HL-60 (cell line): ENCODE data around the gene DYNC2LI1.

Experiments
- DNase-seq, 2 experiments: peaks; one replicate each; pipeline ENCODE4 v3.0.0-alpha.2; 2010 to 2020; ENCODE audit warnings: low read depth in 1 of 2, low spot score in 1 of 2
- H3K27ac ChIP-seq: fragments of 250-450 bp; sonication (Bioruptor Pico); replicated peaks from 2 replicates; pipeline ENCODE4 v1.5.1; 2020; ENCODE audit warnings: mild to moderate bottlenecking, moderate library complexity
- H3K27me3 ChIP-seq: fragments of 250-450 bp; sonication (Bioruptor Pico); 2 replicates; pipeline ENCODE4 v1.5.1; 2021; ENCODE audit warnings: mild to moderate bottlenecking, moderate library complexity; ENCODE audit not compliant: insufficient read depth, poor library complexity, severe bottlenecking
- H3K4me3 ChIP-seq: replicated peaks from 2 replicates; pipeline ENCODE4 v1.5.1; 2011; ENCODE audit warnings: mild to moderate bottlenecking, control low read depth, low read length; ENCODE audit not compliant: insufficient read depth
- GABPA ChIP-seq: IDR thresholded peaks from 2 replicates; pipeline ENCODE4 v1.6.1; 2012; ENCODE audit warnings: low read depth
- POLR2AphosphoS5 ChIP-seq: IDR thresholded peaks from 2 replicates; pipeline ENCODE4 v1.6.1; 2012; ENCODE audit warnings: low read depth
- SPI1 ChIP-seq: IDR thresholded peaks from 2 replicates; pipeline ENCODE4 v1.6.1; 2012; ENCODE audit warnings: low read depth, mild to moderate bottlenecking, borderline replicate concordance
- TF ChIP-seq, protein P1 (sequence below): IDR thresholded peaks from 2 replicates; pipeline ENCODE4 v1.6.1; 2012; ENCODE audit warnings: low read depth; ENCODE audit not compliant: insufficient replicate concordance
- TF ChIP-seq, protein P2 (sequence below): IDR thresholded peaks from one replicate; pipeline ENCODE4 v1.5.1; 2011; ENCODE audit warnings: low read length, control low read depth, inconsistent platforms; ENCODE audit not compliant: insufficient read depth

Gene DYNC2LI1

DNA sequence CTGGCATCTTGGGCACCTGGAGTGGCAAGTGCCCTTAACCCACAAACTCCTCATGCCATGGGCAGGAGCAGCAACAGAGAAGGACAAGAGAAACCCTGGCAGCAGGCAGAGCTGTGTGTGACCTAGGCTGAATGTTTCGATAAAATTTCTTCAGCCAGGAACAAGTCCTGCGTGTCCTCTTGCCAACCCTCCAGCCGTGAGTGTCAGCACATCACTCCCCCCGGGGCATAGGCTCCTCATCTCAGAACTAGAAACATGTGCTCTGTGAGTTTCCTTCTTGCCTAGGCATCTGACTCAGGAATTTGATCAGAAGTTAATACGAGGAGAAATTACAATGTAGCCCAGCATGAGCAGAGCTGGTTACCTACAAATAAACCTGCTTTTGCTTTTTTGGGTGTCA lies 67.1 kb downstream of the DYNC2LI1 start:
- H3K27me3 ChIP-seq: no peaks in the 10 kb centered on the region
- no peak for DNase-seq
- TF ChIP-seq SPI1 (no peak), POLR2AphosphoS5 (no peak), GABPA (no peak)
- TF ChIP-seq, protein P1, sequence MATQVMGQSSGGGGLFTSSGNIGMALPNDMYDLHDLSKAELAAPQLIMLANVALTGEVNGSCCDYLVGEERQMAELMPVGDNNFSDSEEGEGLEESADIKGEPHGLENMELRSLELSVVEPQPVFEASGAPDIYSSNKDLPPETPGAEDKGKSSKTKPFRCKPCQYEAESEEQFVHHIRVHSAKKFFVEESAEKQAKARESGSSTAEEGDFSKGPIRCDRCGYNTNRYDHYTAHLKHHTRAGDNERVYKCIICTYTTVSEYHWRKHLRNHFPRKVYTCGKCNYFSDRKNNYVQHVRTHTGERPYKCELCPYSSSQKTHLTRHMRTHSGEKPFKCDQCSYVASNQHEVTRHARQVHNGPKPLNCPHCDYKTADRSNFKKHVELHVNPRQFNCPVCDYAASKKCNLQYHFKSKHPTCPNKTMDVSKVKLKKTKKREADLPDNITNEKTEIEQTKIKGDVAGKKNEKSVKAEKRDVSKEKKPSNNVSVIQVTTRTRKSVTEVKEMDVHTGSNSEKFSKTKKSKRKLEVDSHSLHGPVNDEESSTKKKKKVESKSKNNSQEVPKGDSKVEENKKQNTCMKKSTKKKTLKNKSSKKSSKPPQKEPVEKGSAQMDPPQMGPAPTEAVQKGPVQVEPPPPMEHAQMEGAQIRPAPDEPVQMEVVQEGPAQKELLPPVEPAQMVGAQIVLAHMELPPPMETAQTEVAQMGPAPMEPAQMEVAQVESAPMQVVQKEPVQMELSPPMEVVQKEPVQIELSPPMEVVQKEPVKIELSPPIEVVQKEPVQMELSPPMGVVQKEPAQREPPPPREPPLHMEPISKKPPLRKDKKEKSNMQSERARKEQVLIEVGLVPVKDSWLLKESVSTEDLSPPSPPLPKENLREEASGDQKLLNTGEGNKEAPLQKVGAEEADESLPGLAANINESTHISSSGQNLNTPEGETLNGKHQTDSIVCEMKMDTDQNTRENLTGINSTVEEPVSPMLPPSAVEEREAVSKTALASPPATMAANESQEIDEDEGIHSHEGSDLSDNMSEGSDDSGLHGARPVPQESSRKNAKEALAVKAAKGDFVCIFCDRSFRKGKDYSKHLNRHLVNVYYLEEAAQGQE: no peak
- TF ChIP-seq, protein P2, sequence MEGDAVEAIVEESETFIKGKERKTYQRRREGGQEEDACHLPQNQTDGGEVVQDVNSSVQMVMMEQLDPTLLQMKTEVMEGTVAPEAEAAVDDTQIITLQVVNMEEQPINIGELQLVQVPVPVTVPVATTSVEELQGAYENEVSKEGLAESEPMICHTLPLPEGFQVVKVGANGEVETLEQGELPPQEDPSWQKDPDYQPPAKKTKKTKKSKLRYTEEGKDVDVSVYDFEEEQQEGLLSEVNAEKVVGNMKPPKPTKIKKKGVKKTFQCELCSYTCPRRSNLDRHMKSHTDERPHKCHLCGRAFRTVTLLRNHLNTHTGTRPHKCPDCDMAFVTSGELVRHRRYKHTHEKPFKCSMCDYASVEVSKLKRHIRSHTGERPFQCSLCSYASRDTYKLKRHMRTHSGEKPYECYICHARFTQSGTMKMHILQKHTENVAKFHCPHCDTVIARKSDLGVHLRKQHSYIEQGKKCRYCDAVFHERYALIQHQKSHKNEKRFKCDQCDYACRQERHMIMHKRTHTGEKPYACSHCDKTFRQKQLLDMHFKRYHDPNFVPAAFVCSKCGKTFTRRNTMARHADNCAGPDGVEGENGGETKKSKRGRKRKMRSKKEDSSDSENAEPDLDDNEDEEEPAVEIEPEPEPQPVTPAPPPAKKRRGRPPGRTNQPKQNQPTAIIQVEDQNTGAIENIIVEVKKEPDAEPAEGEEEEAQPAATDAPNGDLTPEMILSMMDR: no peak

DNA sequence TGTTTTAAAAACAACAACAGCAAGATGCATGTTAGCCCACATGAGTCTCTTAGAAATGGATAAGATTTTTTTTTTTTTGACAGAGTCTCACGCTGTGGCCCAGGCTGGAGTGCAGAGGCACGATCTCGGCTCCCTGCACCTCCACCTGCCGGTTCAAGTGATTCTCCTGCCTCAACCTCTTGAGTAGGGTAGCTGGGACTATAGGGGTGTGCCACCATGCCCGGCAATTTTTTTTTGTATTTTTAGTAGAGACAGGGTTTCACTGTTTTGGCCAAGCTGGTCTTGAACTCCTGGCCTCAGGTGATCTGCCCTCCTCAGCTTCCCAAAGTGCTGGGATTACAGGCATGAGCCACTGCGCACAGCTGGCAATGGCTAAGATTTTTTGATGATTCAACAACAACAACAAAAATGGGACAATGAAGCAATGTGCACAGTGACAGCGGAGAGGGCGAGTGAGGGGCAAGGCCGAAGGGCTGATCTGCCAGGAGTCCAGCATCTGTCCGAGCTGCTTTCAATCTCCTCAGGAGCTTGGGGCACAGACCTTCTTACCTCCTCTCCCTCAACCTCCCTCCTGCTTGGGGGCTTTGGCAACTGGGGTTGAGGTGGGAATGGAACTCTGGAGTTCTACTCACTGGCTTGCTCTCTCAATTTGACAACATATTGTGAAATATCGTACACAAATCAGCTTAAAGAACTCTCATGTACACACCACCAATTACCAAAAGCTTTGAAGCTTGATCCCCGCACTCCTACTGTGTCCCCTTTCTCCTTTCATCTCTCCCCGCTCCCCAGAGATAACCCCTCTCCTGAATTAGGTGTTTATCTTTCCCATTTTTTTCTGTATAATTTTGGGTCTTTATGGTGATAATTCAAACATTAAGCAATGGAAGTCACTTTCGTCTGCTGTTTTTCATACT lies 68.4 kb downstream of the DYNC2LI1 start:
- Histone ChIP-seq H3K27ac (no peak overlapping the region), H3K4me3 (no peak overlapping the region), H3K27me3 (no peaks in the 10 kb centered on the region)
- DNase-seq: no peak
- TF ChIP-seq GABPA (no peak), POLR2AphosphoS5 (no peak), SPI1 (no peak)
- TF ChIP-seq, protein P2: no peak
- TF ChIP-seq, protein P1: no peak

More for the DNA sequence above, 67.1 kb downstream of the DYNC2LI1 start:
- H3K4me3 ChIP-seq: no peak overlapping the region
- H3K27ac ChIP-seq: no peak overlapping the region

DNA sequence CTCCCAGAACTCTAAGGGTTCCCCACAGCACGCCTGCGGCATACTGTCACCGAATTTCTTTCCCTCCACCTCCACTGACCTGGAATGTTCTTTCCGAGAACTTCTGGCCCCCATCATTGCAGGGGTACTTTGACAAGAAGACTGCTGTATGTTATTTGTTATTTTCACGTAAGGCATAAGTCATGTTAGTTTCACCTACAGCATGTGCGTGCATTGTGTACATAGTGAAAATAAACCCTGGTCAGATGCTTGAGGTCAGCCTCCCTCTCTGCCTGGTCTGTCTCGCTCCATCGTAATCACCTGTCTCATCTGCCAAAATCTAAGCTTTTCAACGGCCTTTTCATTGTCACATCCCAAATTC lies 69.0 kb downstream of the DYNC2LI1 start:
- TF ChIP-seq, protein P1: no peak
- TF ChIP-seq GABPA (no peak), SPI1 (no peak)
- no peak for DNase-seq
- H3K4me3 ChIP-seq: no peak overlapping the region

More for the DNA sequence above, 69.0 kb downstream of the DYNC2LI1 start:
- Histone ChIP-seq H3K27ac (no peak overlapping the region), H3K27me3 (no peaks in the 10 kb centered on the region)
